Liver (tissue), 9 donors: Measurements from ENCODE around the gene GAS7. TPM values are rescaled to one million over a fixed set of nuclear protein-coding genes. Genes with fewer than 3 reads are reported as not detected.

Experiments
- DNase-seq: peaks from one replicate; pipeline ENCODE4 v3.0.0-alpha.2; 2017; ENCODE audit warnings: low spot score
- H3K27ac ChIP-seq, 2 donors: one replicate each; pipeline ENCODE4 v1.7.0; 2013; ENCODE audit warnings: inconsistent platforms in 2 of 2, low read length in 2 of 2, control low read depth in 1 of 2, low read depth in 1 of 2, mild to moderate bottlenecking in 1 of 2
- H3K27me3 ChIP-seq, 4 donors: one replicate each; pipeline versions ENCODE4 v1.6.1 to v1.7.0; 2013; ENCODE audit warnings: low read length in 3 of 4, inconsistent platforms in 1 of 4, mild to moderate bottlenecking in 1 of 4, moderate library complexity in 1 of 4; ENCODE audit not compliant: control insufficient read depth in 4 of 4, insufficient read depth in 4 of 4
- H3K36me3 ChIP-seq, 4 donors: one replicate each; pipeline versions ENCODE4 v1.6.1 to v1.7.0; 2013; ENCODE audit warnings: low read length in 3 of 4, mild to moderate bottlenecking in 3 of 4, low read depth in 1 of 4, moderate library complexity in 1 of 4; ENCODE audit not compliant: control insufficient read depth in 4 of 4, insufficient read depth in 3 of 4
- H3K4me1 ChIP-seq, 4 donors: one replicate each; pipeline versions ENCODE4 v1.6.1 to v1.7.0; 2013; ENCODE audit warnings: low read length in 3 of 4, mild to moderate bottlenecking in 3 of 4, moderate library complexity in 1 of 4; ENCODE audit not compliant: control insufficient read depth in 4 of 4, insufficient read depth in 4 of 4
- H3K4me3 ChIP-seq, 3 donors: one replicate each; pipeline versions ENCODE4 v1.6.1 to v1.7.0; 2013; ENCODE audit warnings: low read length in 3 of 3, control low read depth in 1 of 3, low read depth in 1 of 3, mild to moderate bottlenecking in 1 of 3
- H3K9ac ChIP-seq, 2 donors: one replicate each; pipeline ENCODE4 v1.7.0; 2013; ENCODE audit warnings: low read length in 2 of 2, mild to moderate bottlenecking in 2 of 2, moderate library complexity in 2 of 2, control low read depth in 1 of 2, low read depth in 1 of 2
- H3K9me3 ChIP-seq, 4 donors: one replicate each; pipeline versions ENCODE4 v1.6.1 to v1.7.0; 2013; ENCODE audit warnings: low read length in 3 of 4; ENCODE audit not compliant: control insufficient read depth in 4 of 4
- CTCF ChIP-seq: fragments of 150-350 bp; IDR thresholded peaks from 2 replicates; pipeline ENCODE4 v1.5.1; 2017; ENCODE audit warnings: improper control_type of control experiment, low read depth, low read length; ENCODE audit not compliant: missing input control
- EGR1 ChIP-seq, 2 donors: IDR thresholded peaks; 2 replicates each; pipeline ENCODE4 v1.6.1; 2016 to 2018; ENCODE audit warnings: antibody characterized with exemption in 2 of 2, low read depth in 2 of 2
- FOXA1 ChIP-seq: IDR thresholded peaks from 2 replicates; pipeline ENCODE4 v1.6.1; 2016; ENCODE audit warnings: antibody characterized with exemption
- FOXA2 ChIP-seq: IDR thresholded peaks from 2 replicates; pipeline ENCODE4 v1.6.1; 2016; ENCODE audit warnings: antibody characterized with exemption
- GABPA ChIP-seq, 2 donors: IDR thresholded peaks in 1 of 2; conservative IDR thresholded peaks in 1 of 2; 2 replicates each; pipeline ENCODE4 v1.6.1; 2016; ENCODE audit warnings: antibody characterized with exemption in 2 of 2, mild to moderate bottlenecking in 1 of 2, moderate library complexity in 1 of 2
- HNF4A ChIP-seq, 2 donors: conservative IDR thresholded peaks; 2 replicates each; pipeline ENCODE4 v1.6.1; 2016; ENCODE audit warnings: antibody characterized with exemption in 2 of 2, mild to moderate bottlenecking in 2 of 2
- MAX ChIP-seq: IDR thresholded peaks from 2 replicates; pipeline ENCODE4 v1.6.1; 2016; ENCODE audit warnings: antibody characterized with exemption
- NR2F2 ChIP-seq: IDR thresholded peaks from 2 replicates; pipeline ENCODE4 v1.6.1; 2016; ENCODE audit warnings: antibody characterized with exemption
- REST ChIP-seq: IDR thresholded peaks from 2 replicates; pipeline ENCODE4 v1.6.1; 2016; ENCODE audit warnings: antibody characterized with exemption, mild to moderate bottlenecking
- SP1 ChIP-seq: IDR thresholded peaks from 2 replicates; pipeline ENCODE4 v1.6.1; 2018; ENCODE audit warnings: antibody characterized with exemption, mild to moderate bottlenecking
- TAF1 ChIP-seq: conservative IDR thresholded peaks from 2 replicates; pipeline ENCODE4 v1.6.1; 2016; ENCODE audit warnings: antibody characterized with exemption, mild to moderate bottlenecking
- YY1 ChIP-seq: IDR thresholded peaks from 2 replicates; pipeline ENCODE4 v1.6.1; 2016; ENCODE audit warnings: antibody characterized with exemption, mild to moderate bottlenecking
- ZBTB33 ChIP-seq: IDR thresholded peaks from 2 replicates; pipeline ENCODE4 v1.6.1; 2016; ENCODE audit warnings: antibody characterized with exemption
- WGBS: extraction: QIAGEN DNeasy Blood & Tissue Kit; methylation state at CpG from one replicate; pipeline ENCODE4 v1.1.7; 2013; 5-methylcytosine and 5-hydroxymethylcytosine counted together
- polyA plus RNA-seq, 2 donors: library from polyadenylated mRNA; stranded (reverse) in 1 of 2; unstranded in 1 of 2; fragments of 200-250 nt in 1 of 2; fragments of >200 nt in 1 of 2; fragmentation: Nextera tagmentation in 1 of 2; extraction: Ambion mirVana in 1 of 2; gene quantifications; one replicate each; pipeline versions ENCODE4 v1.2.1 to v1.2.3, GENCODE V29; 2013 to 2015
- total RNA-seq, 2 donors: library from RNA; depleted of rRNA; stranded (reverse); fragments of >200 nt; gene quantifications; one replicate each; pipeline ENCODE4 v1.2.3, GENCODE V29; 2014
- donor health status: healthy.
- donor health status: healthy.
- donor health status: healthy.
- donor health status: healthy.
- donor health status: healthy.

GAS7 gene
- total and polyA plus RNA-seq, 4 donors, result 0.79 to 6.1 (median 2.5) TPM

- TF ChIP-seq REST (no peak), HNF4A (conservative IDR thresholded peaks at IDR 0.05) (no peak)
These were observed 26.1 kb downstream of the GAS7 start (continued) for GRCh38 chr17:10172241-10172741.

- WGBS, result 10% methylated on average over 6 of the region's 6 CpGs
- TF ChIP-seq FOXA1 (no peak), SP1 (no peak), NR2F2 (no peak), CTCF (no peak), FOXA2 (no peak), MAX (no peak), GABPA (IDR thresholded peaks at IDR 0.05 in 1 of 2, conservative IDR thresholded peaks at IDR 0.05 in 1 of 2) (no peak), TAF1 (no peak), EGR1 (IDR thresholded peaks at IDR 0.05; ENCODE audit: low read depth in 2 of 2) (no peak), ZBTB33 (no peak)
- DNase-seq, result no peak
These were observed 26.8 kb downstream of the GAS7 start for GRCh38 chr17:10171581-10171981.

GRCh38 chr17:10171122-10171571 is 27.3 kb downstream of the GAS7 start:
- DNase-seq, result no peak
- H3K27me3 ChIP-seq, result no peaks in the 10 kb centered on the region
- TF ChIP-seq YY1 (no peak), FOXA2 (no peak), CTCF (no peak), NR2F2 (no peak)
- no peak overlapping the region for H3K27ac ChIP-seq
- peaks cover 0 to 2% (median 1%) of the 10 kb centered on the region in 4 donors for H3K9me3 ChIP-seq
- WGBS, result 62% methylated on average over 8 of the region's 8 CpGs
- H3K9ac ChIP-seq, result no peak overlapping the region
- no peak overlapping the region for H3K4me3 ChIP-seq
- no peaks in the 10 kb centered on the region for H3K36me3 ChIP-seq
- no peaks in the 10 kb centered on the region for H3K4me1 ChIP-seq

More at GRCh38 chr17:10171581-10171981, 26.8 kb downstream of the GAS7 start:
- no peaks in the 10 kb centered on the region for H3K4me1 ChIP-seq
- no peak overlapping the region for H3K27ac ChIP-seq
- no peaks in the 10 kb centered on the region for H3K27me3 ChIP-seq
- H3K9ac ChIP-seq, result no peak overlapping the region
- no peaks in the 10 kb centered on the region for H3K36me3 ChIP-seq
- peaks cover 0 to 2% (median 1%) of the 10 kb centered on the region in 4 donors for H3K9me3 ChIP-seq
- no peak overlapping the region for H3K4me3 ChIP-seq
